Mesenchymal stem cell (in vitro differentiated cells and primary cell): ENCODE data around the gene DDX39B. TPM values are rescaled to one million over a fixed set of nuclear protein-coding genes. Genes with fewer than 3 reads are reported as not detected.

Experiments used
- DNase-seq: peaks from one replicate; pipeline ENCODE4 v3.0.0-alpha.2; 2013
- H2AFZ ChIP-seq: one replicate; pipeline ENCODE4 v1.6.1; 2013; ENCODE audit warnings: low read depth, mild to moderate bottlenecking, control low read depth, inconsistent platforms, low read length, moderate library complexity
- H2AK5ac ChIP-seq: 2 replicates; pipeline ENCODE4 v1.6.1; 2013; ENCODE audit warnings: low read length, moderate library complexity, mild to moderate bottlenecking, inconsistent platforms; ENCODE audit not compliant: severe bottlenecking
- H2BK120ac ChIP-seq: one replicate; pipeline ENCODE4 v1.6.1; 2013; ENCODE audit warnings: low read depth, mild to moderate bottlenecking, inconsistent platforms, low read length, moderate library complexity
- H2BK12ac ChIP-seq, 2 experiments: one replicate each; pipeline ENCODE4 v1.6.1; 2013; ENCODE audit warnings: inconsistent platforms in 2 of 2, low read length in 2 of 2, mild to moderate bottlenecking in 2 of 2, moderate library complexity in 2 of 2, control low read depth in 1 of 2
- H2BK15ac ChIP-seq: one replicate; pipeline ENCODE4 v1.6.1; 2013; ENCODE audit warnings: mild to moderate bottlenecking, low read depth, inconsistent platforms; ENCODE audit not compliant: poor library complexity, severe bottlenecking
- H2BK5ac ChIP-seq: 2 replicates; pipeline ENCODE4 v1.6.1; 2013; ENCODE audit warnings: low read depth, mild to moderate bottlenecking, low read length, control low read depth, inconsistent platforms; ENCODE audit not compliant: poor library complexity, severe bottlenecking
- H3K14ac ChIP-seq, 2 experiments: one replicate each; pipeline ENCODE4 v1.6.1; 2013; ENCODE audit warnings: inconsistent platforms in 2 of 2, low read length in 2 of 2, control low read depth in 1 of 2, mild to moderate bottlenecking in 1 of 2, moderate library complexity in 1 of 2
- H3K18ac ChIP-seq, 2 experiments: one replicate each; pipeline ENCODE4 v1.6.1; 2013; ENCODE audit warnings: inconsistent platforms in 2 of 2, low read length in 2 of 2, control low read depth in 1 of 2, low read depth in 1 of 2, mild to moderate bottlenecking in 1 of 2
- H3K23ac ChIP-seq, 2 experiments: one replicate each; pipeline ENCODE4 v1.6.1; 2013; ENCODE audit warnings: inconsistent platforms in 2 of 2, low read length in 2 of 2, mild to moderate bottlenecking in 2 of 2, moderate library complexity in 2 of 2, control low read depth in 1 of 2
- H3K27ac ChIP-seq: 2 replicates; pipeline ENCODE4 v1.5.1; 2013; ENCODE audit warnings: mild to moderate bottlenecking, moderate library complexity, low read length, control low read depth, inconsistent platforms; ENCODE audit not compliant: poor library complexity, severe bottlenecking
- H3K27me3 ChIP-seq, 2 experiments: 2 replicates each; pipeline versions ENCODE4 v1.6.1 to v1.7.0; 2013; ENCODE audit warnings: low read length in 2 of 2, mild to moderate bottlenecking in 2 of 2, moderate library complexity in 2 of 2, control low read depth in 1 of 2, inconsistent platforms in 1 of 2; ENCODE audit not compliant: control insufficient read depth in 1 of 2, insufficient read depth in 1 of 2
- H3K36me3 ChIP-seq, 2 experiments: 2 replicates each; pipeline versions ENCODE4 v1.6.1 to v1.7.0; 2013; ENCODE audit warnings: low read length in 2 of 2, control low read depth in 1 of 2, inconsistent platforms in 1 of 2, low read depth in 1 of 2, mild to moderate bottlenecking in 1 of 2; ENCODE audit not compliant: insufficient read depth in 2 of 2, control insufficient read depth in 1 of 2
- H3K4ac ChIP-seq, 2 experiments: one replicate each; pipeline ENCODE4 v1.6.1; 2013; ENCODE audit warnings: inconsistent platforms in 2 of 2, low read length in 2 of 2, mild to moderate bottlenecking in 2 of 2, moderate library complexity in 2 of 2, control low read depth in 1 of 2, low read depth in 1 of 2
- H3K4me1 ChIP-seq: 2 replicates; pipeline ENCODE4 v1.6.1; 2013; ENCODE audit warnings: low read depth, low read length, control low read depth; ENCODE audit not compliant: control insufficient read depth, insufficient read depth
- H3K4me2 ChIP-seq: 2 replicates; pipeline ENCODE4 v1.6.1; 2013; ENCODE audit warnings: low read length, mild to moderate bottlenecking, inconsistent platforms; ENCODE audit not compliant: poor library complexity, severe bottlenecking
- H3K4me3 ChIP-seq, 2 experiments: 2 replicates each; pipeline versions ENCODE4 v1.5.1 to v1.7.0; 2013; ENCODE audit warnings: low read length in 2 of 2, mild to moderate bottlenecking in 2 of 2, control low read depth in 1 of 2, low read depth in 1 of 2; ENCODE audit not compliant: insufficient read depth in 1 of 2
- H3K79me1 ChIP-seq: replicated peaks from 2 replicates; pipeline ENCODE4 v1.6.1; 2013; ENCODE audit warnings: mild to moderate bottlenecking, control low read depth, low read length, inconsistent platforms; ENCODE audit not compliant: poor library complexity, severe bottlenecking
- H3K9ac ChIP-seq: 2 replicates; pipeline ENCODE4 v1.7.0; 2013; ENCODE audit warnings: mild to moderate bottlenecking, low read length, moderate library complexity
- H3K9me3 ChIP-seq: 2 replicates; pipeline ENCODE4 v1.7.0; 2013; ENCODE audit warnings: mild to moderate bottlenecking, low read length; ENCODE audit not compliant: control insufficient read depth
- H4K8ac ChIP-seq: one replicate; pipeline ENCODE4 v1.6.1; 2013; ENCODE audit warnings: inconsistent platforms, mild to moderate bottlenecking, low read length, moderate library complexity
- H4K91ac ChIP-seq: one replicate; pipeline ENCODE4 v1.6.1; 2013; ENCODE audit warnings: mild to moderate bottlenecking, low read length, inconsistent platforms
- WGBS: methylation state at CpG from one replicate; pipeline ENCODE4 v1.1.7; 2013; ENCODE audit warnings: mixed read lengths; 5-methylcytosine and 5-hydroxymethylcytosine counted together
- small RNA-seq: library from polyadenylated mRNA; stranded (forward); fragments of <200 nt; extraction: miRNeasy Mini kit (QIAGEN cat#:217004); gene quantifications from one replicate; pipeline ENCODE3, GENCODE V24; 2013; ENCODE audit warnings: low read depth

Gene DDX39B

DNA sequence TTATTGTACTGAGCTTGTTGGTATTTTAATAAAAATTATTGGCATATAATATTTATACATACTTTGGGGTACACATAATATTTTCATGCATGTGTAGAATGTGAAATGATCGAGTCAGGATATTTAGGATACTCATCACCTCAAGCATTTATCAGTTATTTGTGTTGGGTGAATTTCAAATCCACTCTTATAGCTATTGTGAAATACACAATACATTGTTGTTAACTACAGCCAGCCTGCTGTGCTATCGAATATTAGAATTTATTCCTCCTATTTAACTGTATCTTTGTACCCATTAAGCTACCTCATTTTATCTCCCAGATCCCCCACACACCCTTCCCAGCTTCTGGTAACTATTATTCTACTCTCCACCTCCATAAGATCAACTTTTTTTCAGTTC, 58.4 kb downstream of the DDX39B start:
- H4K91ac ChIP-seq = no peak overlapping the region
- H4K8ac ChIP-seq = no peak overlapping the region
- no peaks in the 10 kb centered on the region for H3K4me1 ChIP-seq
- H3K27me3 ChIP-seq = peaks cover 4 to 16% of the 10 kb centered on the region in 2 experiments
- no peak overlapping the region for H2BK12ac ChIP-seq
- no peak overlapping the region for H3K4ac ChIP-seq
- no peak overlapping the region for H3K4me2 ChIP-seq
- H3K23ac ChIP-seq = no peak overlapping the region
- H3K9ac ChIP-seq = no peak overlapping the region
- H2AFZ ChIP-seq = no peak overlapping the region
- DNase-seq = no peak
- H2BK120ac ChIP-seq = no peak overlapping the region
- no peak overlapping the region for H2BK15ac ChIP-seq
- H2BK5ac ChIP-seq = no peak overlapping the region
- H3K79me1 ChIP-seq = no peaks in the 10 kb centered on the region
- H3K36me3 ChIP-seq = no peaks in the 10 kb centered on the region
- WGBS = 60% methylated on average over 2 of the region's 2 CpGs
- H3K27ac ChIP-seq = no peak overlapping the region
- no peak overlapping the region for H3K14ac ChIP-seq
- H3K9me3 ChIP-seq = no peaks in the 10 kb centered on the region
- H3K18ac ChIP-seq = no peak overlapping the region
- no peak overlapping the region for H2AK5ac ChIP-seq
- no peak overlapping the region for H3K4me3 ChIP-seq

DNA sequence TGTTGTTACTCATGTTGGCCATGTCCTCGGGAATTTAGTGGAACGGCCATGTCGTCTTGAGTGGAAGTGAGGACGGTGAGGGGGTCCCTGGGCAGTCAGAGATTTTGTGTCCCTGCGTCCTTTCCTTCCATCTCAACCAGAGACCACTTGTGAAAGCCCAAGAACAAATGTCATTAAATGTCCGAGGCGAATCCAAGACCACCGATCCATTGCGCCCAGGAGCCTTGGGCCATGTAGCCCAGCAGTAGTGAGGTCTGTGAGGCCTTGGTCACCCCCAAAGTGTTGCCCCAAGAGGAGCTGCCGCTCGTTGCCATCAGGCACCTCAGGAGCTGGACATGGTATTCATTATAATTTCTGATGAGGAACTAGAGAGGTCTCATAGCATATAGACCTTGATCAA, 61.2 kb downstream of the DDX39B start:
- Histone ChIP-seq H3K9ac (no peak overlapping the region), H3K27me3 (peaks cover 14 to 35% of the 10 kb centered on the region in 2 experiments), H3K27ac (no peak overlapping the region), H3K4me2 (no peak overlapping the region), H3K4me1 (no peaks in the 10 kb centered on the region), H2AK5ac (no peak overlapping the region), H3K36me3 (no peaks in the 10 kb centered on the region), H3K18ac (no peak overlapping the region), H3K9me3 (no peaks in the 10 kb centered on the region), H3K79me1 (no peaks in the 10 kb centered on the region), H3K23ac (no peak overlapping the region), H4K91ac (no peak overlapping the region), H2AFZ (no peak overlapping the region), H3K14ac (no peak overlapping the region), H3K4me3 (no peak overlapping the region), H2BK15ac (no peak overlapping the region), H2BK120ac (no peak overlapping the region), H2BK5ac (no peak overlapping the region), H2BK12ac (no peak overlapping the region), H4K8ac (no peak overlapping the region), H3K4ac (no peak overlapping the region)
- 69% methylated on average over 9 of the region's 11 CpGs for WGBS
- DNase-seq = no peak

Small RNA genes within 50 kb of the gene (small RNA-seq; reads per million reads assigned to genes)
- gene AL663061.1 = not detected
- not detected for gene RF00019
- gene SNORD117 = 154 reads per million, percentile 93 among the genes with 10 or more reads in this experiment
- gene SNORD84 = not detected
